Measurements from ENCODE around the gene CCL3. TPM values are rescaled to one million over a fixed set of nuclear protein-coding genes. Genes with fewer than 3 reads are reported as not detected.

The CCL3 gene
- polyA plus RNA-seq, 1 of the 3 experiments (the other 2 are of a cell fraction), result not detected

DNA sequence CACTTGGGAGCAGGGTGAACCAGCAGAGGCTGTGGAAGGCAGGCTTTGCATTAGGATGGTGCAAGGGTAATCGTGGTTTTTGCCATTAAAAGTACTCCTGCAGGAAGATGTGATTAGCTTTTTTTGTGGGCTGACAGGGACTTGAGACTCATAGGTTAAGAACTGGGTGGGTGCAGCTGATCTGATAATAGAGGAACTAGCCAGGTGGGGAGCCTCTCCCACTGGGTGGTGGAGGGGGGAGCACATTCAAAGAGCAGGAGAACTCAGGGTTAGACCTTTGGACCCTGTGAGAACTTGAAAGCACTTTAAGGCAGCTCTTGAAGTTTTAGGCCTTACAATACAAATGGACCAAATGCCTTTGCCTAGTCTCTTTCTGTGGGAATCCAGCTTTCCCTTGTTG lies 46.1 kb upstream of the CCL3 start:
- Histone ChIP-seq H3K4me1 (ENCODE audit: control insufficient read depth in 1 of 2, insufficient read depth in 2 of 2, low read depth in 1 of 2, low read length in 1 of 2) (no peaks in the 10 kb centered on the region), H3K4me2 (no peak overlapping the region), H3K9me2 (no peaks in the 10 kb centered on the region), H3K79me2 (ENCODE audit: insufficient read depth) (no peaks in the 10 kb centered on the region), H4K20me1 (ENCODE audit: insufficient read depth) (no peaks in the 10 kb centered on the region), H3K9ac (no peak overlapping the region), H3F3A (replicated peaks; ENCODE audit: insufficient read depth) (no peaks in the 10 kb centered on the region), H3K36me3 (replicated peaks in 1 of 2; ENCODE audit: control insufficient read depth in 1 of 2, insufficient read depth in 2 of 2, low read length in 1 of 2) (no peaks in the 10 kb centered on the region), H3K9me3 (no peaks in the 10 kb centered on the region), H3K4me3 (ENCODE audit: low read depth in 2 of 2, low read length in 1 of 2) (no peak overlapping the region), H3K27ac (ENCODE audit: low read depth in 2 of 2, low read length in 1 of 2) (no peak overlapping the region), H3K27me3 (ENCODE audit: insufficient read depth) (no peaks in the 10 kb centered on the region; the same call in 1 of the 2 replicates), H2AFZ (ENCODE audit: low read depth) (no peak overlapping the region)
- ChIA-PET CTCF (interaction anchor here (1.5 kb wide), 1 partner anchor 13 kb away, joined by 5 read pairs; no protein-coding TSS in a partner anchor), POLR2A (no interaction called here)
- WGBS (ENCODE audit: low lambda C conversion rate), result 7% methylated on average over 1 of the region's 1 CpG
- DNase-seq, result no peak
- no peak for TF ChIP-seq TAF1 (IDR thresholded peaks at IDR 0.05; ENCODE audit: borderline replicate concordance, low read depth, low read length)
- no peak for TF ChIP-seq MXI1 (IDR thresholded peaks at IDR 0.05; ENCODE audit: low read depth, low read length)
- no peak for TF ChIP-seq SIN3A (IDR thresholded peaks at IDR 0.05; ENCODE audit: borderline replicate concordance, low read depth, low read length)
- no peak for TF ChIP-seq RCOR1 (IDR thresholded peaks at IDR 0.05; ENCODE audit: low read length)
- no peak for TF ChIP-seq FOSL2 (IDR thresholded peaks at IDR 0.05; ENCODE audit: borderline replicate concordance, low read depth)
- no peak for TF ChIP-seq TEAD4 (IDR thresholded peaks at IDR 0.05; ENCODE audit: borderline replicate concordance, insufficient read depth)

GRCh38 chr17:36135465-36135864 lies 45.5 kb upstream of the CCL3 start:
- TF ChIP-seq POLR2AphosphoS5 (IDR thresholded peaks at IDR 0.05; ENCODE audit: low read depth, low read length) (no peak), REST (IDR thresholded peaks at IDR 0.05; ENCODE audit: low read depth, low read length) (no peak), GABPA (IDR thresholded peaks at IDR 0.05; ENCODE audit: low read depth) (no peak), CTCF (IDR thresholded peaks at IDR 0.05) (no peak), ELF1 (IDR thresholded peaks at IDR 0.05) (no peak), YY1 (IDR thresholded peaks at IDR 0.05; ENCODE audit: low read depth) (no peak), MEF2A (IDR thresholded peaks at IDR 0.05; ENCODE audit: borderline replicate concordance, low read depth) (no peak), EZH2phosphoT487 (IDR thresholded peaks at IDR 0.05; ENCODE audit: borderline replicate concordance, low read depth) (no peak)
- TF ChIP-seq, protein P1, sequence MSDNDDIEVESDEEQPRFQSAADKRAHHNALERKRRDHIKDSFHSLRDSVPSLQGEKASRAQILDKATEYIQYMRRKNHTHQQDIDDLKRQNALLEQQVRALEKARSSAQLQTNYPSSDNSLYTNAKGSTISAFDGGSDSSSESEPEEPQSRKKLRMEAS (IDR thresholded peaks at IDR 0.05; ENCODE audit: low read depth), result no peak
- TF ChIP-seq, protein P2, sequence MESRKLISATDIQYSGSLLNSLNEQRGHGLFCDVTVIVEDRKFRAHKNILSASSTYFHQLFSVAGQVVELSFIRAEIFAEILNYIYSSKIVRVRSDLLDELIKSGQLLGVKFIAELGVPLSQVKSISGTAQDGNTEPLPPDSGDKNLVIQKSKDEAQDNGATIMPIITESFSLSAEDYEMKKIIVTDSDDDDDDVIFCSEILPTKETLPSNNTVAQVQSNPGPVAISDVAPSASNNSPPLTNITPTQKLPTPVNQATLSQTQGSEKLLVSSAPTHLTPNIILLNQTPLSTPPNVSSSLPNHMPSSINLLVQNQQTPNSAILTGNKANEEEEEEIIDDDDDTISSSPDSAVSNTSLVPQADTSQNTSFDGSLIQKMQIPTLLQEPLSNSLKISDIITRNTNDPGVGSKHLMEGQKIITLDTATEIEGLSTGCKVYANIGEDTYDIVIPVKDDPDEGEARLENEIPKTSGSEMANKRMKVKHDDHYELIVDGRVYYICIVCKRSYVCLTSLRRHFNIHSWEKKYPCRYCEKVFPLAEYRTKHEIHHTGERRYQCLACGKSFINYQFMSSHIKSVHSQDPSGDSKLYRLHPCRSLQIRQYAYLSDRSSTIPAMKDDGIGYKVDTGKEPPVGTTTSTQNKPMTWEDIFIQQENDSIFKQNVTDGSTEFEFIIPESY (IDR thresholded peaks at IDR 0.05; ENCODE audit: borderline replicate concordance, low read depth), result no peak
- Histone ChIP-seq H4K20me1 (ENCODE audit: insufficient read depth) (no peaks in the 10 kb centered on the region), H3K79me2 (ENCODE audit: insufficient read depth) (no peaks in the 10 kb centered on the region), H3K36me3 (replicated peaks in 1 of 2; ENCODE audit: control insufficient read depth in 1 of 2, insufficient read depth in 2 of 2, low read length in 1 of 2) (no peaks in the 10 kb centered on the region), H3K9ac (no peak overlapping the region), H2AFZ (ENCODE audit: low read depth) (no peak overlapping the region), H3F3A (replicated peaks; ENCODE audit: insufficient read depth) (no peaks in the 10 kb centered on the region), H3K27ac (ENCODE audit: low read depth in 2 of 2, low read length in 1 of 2) (no peak overlapping the region), H3K4me2 (no peak overlapping the region), H3K4me1 (ENCODE audit: control insufficient read depth in 1 of 2, insufficient read depth in 2 of 2, low read depth in 1 of 2, low read length in 1 of 2) (no peaks in the 10 kb centered on the region), H3K4me3 (ENCODE audit: low read depth in 2 of 2, low read length in 1 of 2) (no peak overlapping the region), H3K9me2 (no peaks in the 10 kb centered on the region), H3K27me3 (ENCODE audit: insufficient read depth) (no peaks in the 10 kb centered on the region; the same call in 1 of the 2 replicates), H3K9me3 (no peaks in the 10 kb centered on the region)
- DNase-seq, result no peak
- 14% methylated on average over 4 of the region's 4 CpGs for WGBS (ENCODE audit: low lambda C conversion rate)
- CTCF ChIA-PET, result interaction anchor here (1.5 kb wide), 1 partner anchor 14 kb away, joined by 5 read pairs; no protein-coding TSS in a partner anchor
- POLR2A ChIA-PET, result no interaction called here

Measured in SK-N-SH (cell line).